ENCODE measurements around the gene PKHD1. TPM values are rescaled to one million over a fixed set of nuclear protein-coding genes. Genes with fewer than 3 reads are reported as not detected.

PKHD1 gene
- total RNA-seq, 2 experiments from 2014 or later, result not detected

- POLR2A ChIA-PET, result no interaction called here
- H3K4me3 Mint-ChIP-seq, result no peak overlapping the region
- no peaks in the 10 kb centered on the region for H3K4me1 Mint-ChIP-seq
- DNase-seq, result no peak
- H3K36me3 Mint-ChIP-seq (ENCODE audit: low read depth), result no peaks in the 10 kb centered on the region
- H3K27ac Mint-ChIP-seq, result no peak overlapping the region
- no peaks in the 10 kb centered on the region for H3K9me3 Mint-ChIP-seq
- no peaks in the 10 kb centered on the region for H3K27me3 Mint-ChIP-seq
- CTCF ChIA-PET, result interaction anchor here (1.1 kb wide), 1 partner anchor 11 kb away, joined by 3 read pairs; no protein-coding TSS in a partner anchor
Measured at GRCh38 chr6:51790946-51791345, 296.5 kb downstream of the PKHD1 start.

GRCh38 chr6:51788121-51788520, 299.3 kb downstream of the PKHD1 start:
- no peak overlapping the region for H3K4me3 Mint-ChIP-seq
- H3K36me3 Mint-ChIP-seq (ENCODE audit: low read depth), result no peaks in the 10 kb centered on the region
- H3K27me3 Mint-ChIP-seq, result no peaks in the 10 kb centered on the region
- POLR2A ChIA-PET, result no interaction called here
- DNase-seq, result no peak
- CTCF ChIA-PET, result interaction anchor here (0.6 kb wide), 1 partner anchor 71 kb away, joined by 4 read pairs; no protein-coding TSS in a partner anchor
- H3K4me1 Mint-ChIP-seq, result no peaks in the 10 kb centered on the region
- H3K27ac Mint-ChIP-seq, result no peak overlapping the region
- H3K9me3 Mint-ChIP-seq, result no peaks in the 10 kb centered on the region

DNA sequence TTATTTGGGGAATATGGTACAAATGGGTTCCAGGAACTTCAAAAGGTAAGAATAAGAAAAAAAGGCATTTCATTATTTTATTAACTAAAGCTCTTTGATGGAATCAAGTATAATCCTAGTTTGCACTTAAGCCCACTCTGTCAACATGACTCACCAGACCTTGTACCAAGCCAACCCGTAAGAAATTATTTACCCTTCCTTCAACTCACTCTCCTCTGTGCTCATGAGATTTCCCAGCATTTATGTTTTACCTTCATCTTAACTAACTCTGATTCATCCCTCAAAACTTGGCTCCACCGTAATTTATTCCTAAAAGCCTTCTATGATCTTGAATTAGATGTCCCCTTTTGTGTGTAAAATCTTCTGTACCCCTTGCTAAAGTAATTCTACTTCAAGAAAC, 308.7 kb downstream of the PKHD1 start:
- no peak overlapping the region for H3K4me3 Mint-ChIP-seq
- no peak for DNase-seq

DNA sequence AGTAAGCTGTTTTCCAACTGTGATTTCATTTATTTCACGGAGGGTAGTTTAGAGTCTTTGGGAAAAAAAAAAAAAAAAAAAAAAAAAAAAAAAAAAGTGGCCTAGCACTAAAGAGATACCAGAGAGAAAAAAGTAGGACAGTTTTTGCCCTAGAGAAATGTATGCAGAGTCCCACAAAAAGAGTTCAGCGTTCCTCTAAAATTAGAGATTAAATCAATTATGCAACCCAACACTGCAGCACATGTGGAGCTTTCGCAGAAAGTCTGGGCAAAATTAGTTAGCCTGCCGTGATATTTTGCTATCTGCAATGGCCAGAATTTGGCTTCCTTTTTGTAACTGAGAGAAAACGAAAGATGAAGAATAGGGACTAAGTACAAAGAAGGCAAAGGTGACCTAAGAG, 309.8 kb downstream of the PKHD1 start:
- Mint-ChIP-seq H3K27me3 (no peaks in the 10 kb centered on the region), H3K9me3 (no peaks in the 10 kb centered on the region), H3K36me3 (ENCODE audit: low read depth) (no peaks in the 10 kb centered on the region), H3K27ac (no peak overlapping the region), H3K4me1 (no peaks in the 10 kb centered on the region), H3K4me3 (no peak overlapping the region)
- no peak for DNase-seq
- ChIA-PET POLR2A (no interaction called here), CTCF (no interaction called here)

More for the DNA sequence above, 308.7 kb downstream of the PKHD1 start:
- no peaks in the 10 kb centered on the region for H3K36me3 Mint-ChIP-seq (ENCODE audit: low read depth)
- no peaks in the 10 kb centered on the region for H3K9me3 Mint-ChIP-seq
- ChIA-PET POLR2A (no interaction called here), CTCF (no interaction called here)
- no peaks in the 10 kb centered on the region for H3K27me3 Mint-ChIP-seq
- no peaks in the 10 kb centered on the region for H3K4me1 Mint-ChIP-seq
- H3K27ac Mint-ChIP-seq, result no peak overlapping the region

DNA sequence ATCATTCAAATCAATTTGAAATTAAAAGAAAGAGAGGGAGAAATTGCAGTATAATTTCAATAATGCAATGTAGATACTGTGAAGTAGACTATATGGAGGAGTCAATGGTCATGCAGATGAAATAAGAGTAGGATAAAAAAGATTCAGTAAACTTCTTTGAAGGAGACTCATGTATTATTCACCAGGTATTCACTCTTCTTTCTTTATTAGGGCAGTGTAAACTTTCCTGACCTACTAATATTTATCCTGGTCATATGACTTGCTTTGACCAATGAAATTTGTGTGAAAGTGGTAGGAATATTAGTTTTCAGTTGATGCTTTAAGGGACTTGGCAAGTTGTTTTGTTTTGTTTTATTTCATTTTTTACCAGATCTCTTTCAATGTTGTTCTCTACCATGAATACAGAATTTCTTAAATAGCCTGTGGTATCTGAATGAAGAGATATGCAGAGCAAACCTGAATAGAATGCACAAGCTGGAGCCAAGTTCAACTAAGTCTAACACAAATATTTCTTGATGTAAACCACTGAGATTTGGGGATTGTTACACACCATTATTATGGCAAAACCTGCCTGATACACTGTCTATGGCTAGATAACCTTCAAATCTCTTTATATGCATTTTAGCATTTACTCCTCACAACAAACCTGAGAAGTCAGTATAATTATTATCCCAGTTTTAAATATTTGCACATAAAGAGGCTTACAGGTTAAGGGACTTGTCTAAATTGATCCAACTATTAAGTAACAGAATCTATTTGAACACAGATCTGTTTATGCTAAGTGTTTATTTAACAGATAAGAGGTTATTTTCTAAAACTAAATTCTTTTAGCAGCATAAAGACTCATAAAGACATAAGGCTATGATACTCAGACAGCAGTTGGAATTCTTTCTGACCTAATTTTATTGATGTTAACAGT, 311.2 kb downstream of the PKHD1 start:
- no peak overlapping the region for H3K27ac Mint-ChIP-seq
- no peaks in the 10 kb centered on the region for H3K27me3 Mint-ChIP-seq
- no peaks in the 10 kb centered on the region for H3K4me1 Mint-ChIP-seq
- ChIA-PET CTCF (no interaction called here), POLR2A (no interaction called here)
- no peak overlapping the region for H3K4me3 Mint-ChIP-seq
- H3K36me3 Mint-ChIP-seq (ENCODE audit: low read depth), result no peaks in the 10 kb centered on the region
- no peak for DNase-seq
- no peaks in the 10 kb centered on the region for H3K9me3 Mint-ChIP-seq

DNA sequence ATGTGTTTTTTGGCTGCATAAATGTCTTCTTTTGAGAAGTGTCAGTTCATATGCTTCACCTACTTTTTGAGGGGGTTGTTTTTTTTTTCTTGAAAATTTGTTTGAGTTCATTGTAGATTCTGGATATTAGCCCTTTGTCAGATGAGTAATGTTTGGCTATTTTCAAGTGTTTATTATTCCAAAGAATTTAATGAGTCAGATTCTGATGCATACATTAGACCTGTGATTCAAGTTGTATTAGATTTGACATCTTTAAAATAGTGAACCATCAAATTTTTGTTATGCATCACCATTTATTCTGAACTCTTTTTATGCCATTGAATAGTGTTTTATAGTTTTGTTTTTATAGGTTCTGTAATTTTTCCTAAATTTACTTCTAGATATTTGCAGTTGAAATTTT, 319.3 kb downstream of the PKHD1 start:
- H3K27ac Mint-ChIP-seq, result no peak overlapping the region

GRCh38 chr6:51765230-51765629, 322.2 kb downstream of the PKHD1 start:
- Mint-ChIP-seq H3K4me1 (no peaks in the 10 kb centered on the region), H3K27me3 (no peaks in the 10 kb centered on the region)

More for the DNA sequence above, 319.3 kb downstream of the PKHD1 start:
- POLR2A ChIA-PET, result no interaction called here
- Mint-ChIP-seq H3K4me3 (no peak overlapping the region), H3K9me3 (peaks cover 2% of the 10 kb centered on the region), H3K4me1 (no peaks in the 10 kb centered on the region), H3K27me3 (no peaks in the 10 kb centered on the region), H3K36me3 (ENCODE audit: low read depth) (no peaks in the 10 kb centered on the region)
- CTCF ChIA-PET, result no interaction called here
- DNase-seq, result no peak

DNA sequence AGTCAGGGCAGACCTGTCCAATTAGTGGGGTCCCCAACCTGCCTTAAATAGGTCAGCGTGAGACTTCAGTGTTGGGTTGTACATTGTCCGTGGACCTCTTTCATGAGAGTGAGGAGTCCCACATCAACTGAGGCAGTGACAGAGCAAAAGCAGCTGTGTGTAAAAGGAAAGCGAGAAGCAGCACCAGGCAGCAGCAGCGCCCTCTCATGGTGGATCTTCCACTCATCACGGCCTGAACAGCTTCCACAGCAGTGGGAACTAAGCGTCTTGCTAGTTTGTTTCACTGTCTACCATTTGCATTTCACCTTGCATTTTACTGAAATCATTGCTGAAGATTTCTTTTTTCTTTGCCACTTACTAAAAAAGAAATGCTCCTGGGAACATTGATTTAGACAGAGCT, 333.8 kb downstream of the PKHD1 start:
- no peak overlapping the region for H3K4me3 Mint-ChIP-seq
- H3K9me3 Mint-ChIP-seq, result no peaks in the 10 kb centered on the region
- no peak overlapping the region for H3K27ac Mint-ChIP-seq
- POLR2A ChIA-PET, result no interaction called here
- no peaks in the 10 kb centered on the region for H3K36me3 Mint-ChIP-seq (ENCODE audit: low read depth)
- CTCF ChIA-PET, result no interaction called here
- H3K4me1 Mint-ChIP-seq, result no peaks in the 10 kb centered on the region
- DNase-seq, result peak; percentile 7
- no peaks in the 10 kb centered on the region for H3K27me3 Mint-ChIP-seq

More at GRCh38 chr6:51765230-51765629, 322.2 kb downstream of the PKHD1 start:
- Mint-ChIP-seq H3K4me3 (no peak overlapping the region), H3K36me3 (ENCODE audit: low read depth) (no peaks in the 10 kb centered on the region), H3K9me3 (peaks cover 2% of the 10 kb centered on the region), H3K27ac (no peak overlapping the region)
- POLR2A ChIA-PET, result no interaction called here
- CTCF ChIA-PET, result no interaction called here
- no peak for DNase-seq

DNA sequence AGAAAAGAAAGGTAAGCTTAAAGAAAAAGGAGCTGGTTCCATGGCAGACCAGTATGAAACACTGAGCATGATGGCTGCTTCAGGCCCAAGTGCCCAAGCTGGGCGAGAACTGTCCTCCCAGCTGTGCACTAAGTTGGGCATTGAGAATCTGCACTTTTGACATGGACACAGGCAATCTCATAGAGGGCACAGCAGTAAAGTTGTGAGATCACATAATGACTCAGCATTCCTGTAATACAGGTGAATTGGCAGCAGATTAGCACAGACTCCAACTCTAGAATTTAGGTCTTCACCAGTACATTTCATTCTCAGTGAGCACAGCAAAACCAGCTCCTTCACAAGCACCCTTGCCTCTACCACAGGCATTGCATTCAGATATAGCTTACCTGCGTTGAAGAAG, 343.4 kb downstream of the PKHD1 start:
- CTCF ChIA-PET, result no interaction called here
- DNase-seq, result no peak
- H3K36me3 Mint-ChIP-seq (ENCODE audit: low read depth), result no peaks in the 10 kb centered on the region

GRCh38 chr6:51740658-51741057, 346.8 kb downstream of the PKHD1 start:
- no peaks in the 10 kb centered on the region for H3K36me3 Mint-ChIP-seq (ENCODE audit: low read depth)
- no peak for DNase-seq

More for the DNA sequence above, 343.4 kb downstream of the PKHD1 start:
- Mint-ChIP-seq H3K9me3 (no peaks in the 10 kb centered on the region), H3K4me3 (no peak overlapping the region), H3K27me3 (no peaks in the 10 kb centered on the region), H3K27ac (no peak overlapping the region), H3K4me1 (no peaks in the 10 kb centered on the region)
- POLR2A ChIA-PET, result no interaction called here

GRCh38 chr6:51738614-51739013, 348.8 kb downstream of the PKHD1 start:
- H3K36me3 Mint-ChIP-seq (ENCODE audit: low read depth), result no peaks in the 10 kb centered on the region
- no peaks in the 10 kb centered on the region for H3K27me3 Mint-ChIP-seq

More at GRCh38 chr6:51740658-51741057, 346.8 kb downstream of the PKHD1 start:
- ChIA-PET CTCF (no interaction called here), POLR2A (no interaction called here)
- Mint-ChIP-seq H3K4me3 (no peak overlapping the region), H3K4me1 (no peaks in the 10 kb centered on the region), H3K9me3 (no peaks in the 10 kb centered on the region), H3K27ac (no peak overlapping the region), H3K27me3 (no peaks in the 10 kb centered on the region)

GRCh38 chr6:51737580-51738360, 349.6 kb downstream of the PKHD1 start:
- POLR2A ChIA-PET, result no interaction called here
- Mint-ChIP-seq H3K36me3 (ENCODE audit: low read depth) (no peaks in the 10 kb centered on the region), H3K4me3 (no peak overlapping the region), H3K4me1 (no peaks in the 10 kb centered on the region), H3K9me3 (no peaks in the 10 kb centered on the region), H3K27ac (no peak overlapping the region), H3K27me3 (no peaks in the 10 kb centered on the region)
- CTCF ChIA-PET, result no interaction called here
- no peak for DNase-seq

More at GRCh38 chr6:51738614-51739013, 348.8 kb downstream of the PKHD1 start:
- no peaks in the 10 kb centered on the region for H3K4me1 Mint-ChIP-seq
- H3K9me3 Mint-ChIP-seq, result no peaks in the 10 kb centered on the region
- H3K27ac Mint-ChIP-seq, result no peak overlapping the region
- no peak overlapping the region for H3K4me3 Mint-ChIP-seq
- ChIA-PET CTCF (no interaction called here), POLR2A (no interaction called here)
- DNase-seq, result no peak

- Mint-ChIP-seq H3K4me1 (no peaks in the 10 kb centered on the region), H3K9me3 (no peaks in the 10 kb centered on the region), H3K4me3 (no peak overlapping the region), H3K36me3 (ENCODE audit: low read depth) (no peaks in the 10 kb centered on the region), H3K27me3 (no peaks in the 10 kb centered on the region), H3K27ac (no peak overlapping the region)
- ChIA-PET CTCF (no interaction called here), POLR2A (no interaction called here)
- DNase-seq, result no peak
Measured at GRCh38 chr6:51725155-51725554, 362.3 kb downstream of the PKHD1 start.

Data from activated CD4-positive, alpha-beta T cell treated with anti-CD3 and anti-CD28 coated beads, Interleukin-2, amount 10 ng/mL, durations not matched to agents 7 days and 5 days (primary cell).